Measurements from ENCODE around the gene ARHGDIB.

- TF ChIP-seq CTCF (IDR thresholded peaks at IDR 0.05) (no peak), POLR2A (IDR thresholded peaks at IDR 0.05) (no peak), POLR2AphosphoS5 (IDR thresholded peaks at IDR 0.05) (no peak), EP300 (IDR thresholded peaks at IDR 0.05; ENCODE audit: low read depth) (no peak)
These were observed 36.6 kb upstream of the ARHGDIB start for GRCh38 chr12:14997998-14998397.

All from transverse colon (tissue), 4 donors.